ENCODE results near the gene GNAL. TPM values are rescaled to one million over a fixed set of nuclear protein-coding genes. Genes with fewer than 3 reads are reported as not detected.
A peak's percentile ranks its signal among the peaks of the same experiment; 100 is the strongest.

The GNAL gene
- total RNA-seq, 6 experiments from 2014 or later: 0.09 to 0.21 (median 0.17) TPM

- 0 out of 2 replicates have a peak, but pooled peaks cover 4% of the 10 kb centered on the region for H3K36me3 Mint-ChIP-seq (ENCODE audit: low read depth)
- no peak overlapping the region for H3K27ac Mint-ChIP-seq
- peaks cover 7% of the 10 kb centered on the region for H3K4me1 Mint-ChIP-seq (ENCODE audit: low read depth)
- H3K27me3 Mint-ChIP-seq (ENCODE audit: insufficient read depth): peaks cover 29% of the 10 kb centered on the region
- no peaks in the 10 kb centered on the region; the same call in 1 of the 2 replicates for H3K9me3 Mint-ChIP-seq
- no peak overlapping the region; the same call in 1 of the 2 replicates for H3K4me3 Mint-ChIP-seq
- DNase-seq: no peak
- TF ChIP-seq CTCF (IDR thresholded peaks at IDR 0.05): no peak
Observed at GRCh38 chr18:11751341-11752115, 62.5 kb downstream of the GNAL start.

- Mint-ChIP-seq H3K9me3 (no peaks in the 10 kb centered on the region; the same call in 1 of the 2 replicates), H3K4me1 (ENCODE audit: low read depth) (peaks cover 7% of the 10 kb centered on the region)
Observed at GRCh38 chr18:11752116-11752911, 63.2 kb downstream of the GNAL start.

GRCh38 chr18:11754979-11755378, 65.9 kb downstream of the GNAL start:
- H3K27ac Mint-ChIP-seq: no peak overlapping the region
- H3K4me3 Mint-ChIP-seq: no peak overlapping the region
- peaks cover 29% of the 10 kb centered on the region for H3K27me3 Mint-ChIP-seq (ENCODE audit: insufficient read depth)
- TF ChIP-seq CTCF (IDR thresholded peaks at IDR 0.05): no peak
- H3K36me3 Mint-ChIP-seq (ENCODE audit: low read depth): 0 out of 2 replicates have a peak, but pooled peaks cover 4% of the 10 kb centered on the region
- DNase-seq: no peak
- no peaks in the 10 kb centered on the region; the same call in 1 of the 2 replicates for H3K9me3 Mint-ChIP-seq
- peaks cover 7% of the 10 kb centered on the region for H3K4me1 Mint-ChIP-seq (ENCODE audit: low read depth)

More at GRCh38 chr18:11752116-11752911, 63.2 kb downstream of the GNAL start:
- Mint-ChIP-seq H3K27ac (no peak overlapping the region), H3K4me3 (peak overlapping the region; percentile 23; the same call in 1 of the 2 replicates), H3K27me3 (ENCODE audit: insufficient read depth) (peaks cover 25% of the 10 kb centered on the region), H3K36me3 (ENCODE audit: low read depth) (0 out of 2 replicates have a peak, but pooled peaks cover 4% of the 10 kb centered on the region)
- DNase-seq: no peak
- no peak for TF ChIP-seq CTCF (IDR thresholded peaks at IDR 0.05)

GRCh38 chr18:11757084-11757590, 68.1 kb downstream of the GNAL start:
- no peak overlapping the region for H3K4me3 Mint-ChIP-seq
- DNase-seq: no peak
- H3K9me3 Mint-ChIP-seq: no peaks in the 10 kb centered on the region; the same call in 1 of the 2 replicates
- TF ChIP-seq CTCF (IDR thresholded peaks at IDR 0.05): no peak
- peaks cover 4% of the 10 kb centered on the region for H3K4me1 Mint-ChIP-seq (ENCODE audit: low read depth)
- H3K27ac Mint-ChIP-seq: no peak overlapping the region
- peaks cover 19% of the 10 kb centered on the region for H3K27me3 Mint-ChIP-seq (ENCODE audit: insufficient read depth)
- 0 out of 2 replicates have a peak, but pooled peaks cover 2% of the 10 kb centered on the region for H3K36me3 Mint-ChIP-seq (ENCODE audit: low read depth)

- Mint-ChIP-seq H3K27me3 (ENCODE audit: insufficient read depth) (peaks cover 20% of the 10 kb centered on the region), H3K4me3 (no peak overlapping the region), H3K4me1 (ENCODE audit: low read depth) (no peaks in the 10 kb centered on the region), H3K36me3 (ENCODE audit: low read depth) (no peaks in the 10 kb centered on the region), H3K27ac (no peak overlapping the region), H3K9me3 (no peaks in the 10 kb centered on the region)
- TF ChIP-seq CTCF (IDR thresholded peaks at IDR 0.05): no peak
- DNase-seq: no peak
Observed at GRCh38 chr18:11759456-11759855, 70.4 kb downstream of the GNAL start.
